Retinal pigment epithelial cell (primary cell): ENCODE results near the gene TAS2R40.

ENCODE experiments used
- DNase-seq: peaks from one replicate; pipeline ENCODE4 v3.0.0-alpha.2; 2010; ENCODE audit warnings: low read depth
- H3K4me3 ChIP-seq: 2 replicates; pipeline ENCODE4 v1.5.1; 2011; ENCODE audit warnings: mild to moderate bottlenecking, low read length, control low read depth, moderate library complexity
- TF ChIP-seq, protein P1 (sequence below): conservative IDR thresholded peaks from 2 replicates; pipeline ENCODE4 v1.5.1; 2011; ENCODE audit warnings: low read depth, low read length, control low read depth, inconsistent platforms

TAS2R40 gene

DNA sequence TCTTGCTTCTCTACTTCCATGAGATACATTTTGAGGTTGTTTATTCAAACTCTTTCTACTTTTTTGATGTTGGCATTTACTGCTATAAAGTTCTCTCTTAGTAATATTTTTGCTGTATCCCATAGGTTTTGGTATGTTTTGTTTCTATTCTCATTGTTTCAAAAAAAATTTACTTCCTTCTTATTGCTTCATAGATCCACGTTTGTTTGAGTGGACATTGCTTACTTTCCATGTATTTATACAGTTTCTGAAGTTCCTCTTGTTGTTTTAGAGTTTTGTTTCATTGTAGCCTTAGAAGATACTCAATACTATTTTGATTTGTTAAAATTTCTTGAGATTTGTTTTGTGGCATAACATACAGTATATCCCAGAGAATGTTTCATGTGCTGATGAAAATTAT lies 13.7 kb downstream of the TAS2R40 start:
- TF ChIP-seq, protein P1, sequence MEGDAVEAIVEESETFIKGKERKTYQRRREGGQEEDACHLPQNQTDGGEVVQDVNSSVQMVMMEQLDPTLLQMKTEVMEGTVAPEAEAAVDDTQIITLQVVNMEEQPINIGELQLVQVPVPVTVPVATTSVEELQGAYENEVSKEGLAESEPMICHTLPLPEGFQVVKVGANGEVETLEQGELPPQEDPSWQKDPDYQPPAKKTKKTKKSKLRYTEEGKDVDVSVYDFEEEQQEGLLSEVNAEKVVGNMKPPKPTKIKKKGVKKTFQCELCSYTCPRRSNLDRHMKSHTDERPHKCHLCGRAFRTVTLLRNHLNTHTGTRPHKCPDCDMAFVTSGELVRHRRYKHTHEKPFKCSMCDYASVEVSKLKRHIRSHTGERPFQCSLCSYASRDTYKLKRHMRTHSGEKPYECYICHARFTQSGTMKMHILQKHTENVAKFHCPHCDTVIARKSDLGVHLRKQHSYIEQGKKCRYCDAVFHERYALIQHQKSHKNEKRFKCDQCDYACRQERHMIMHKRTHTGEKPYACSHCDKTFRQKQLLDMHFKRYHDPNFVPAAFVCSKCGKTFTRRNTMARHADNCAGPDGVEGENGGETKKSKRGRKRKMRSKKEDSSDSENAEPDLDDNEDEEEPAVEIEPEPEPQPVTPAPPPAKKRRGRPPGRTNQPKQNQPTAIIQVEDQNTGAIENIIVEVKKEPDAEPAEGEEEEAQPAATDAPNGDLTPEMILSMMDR, result no peak
- DNase-seq, result no peak
- H3K4me3 ChIP-seq, result no peak overlapping the region

DNA sequence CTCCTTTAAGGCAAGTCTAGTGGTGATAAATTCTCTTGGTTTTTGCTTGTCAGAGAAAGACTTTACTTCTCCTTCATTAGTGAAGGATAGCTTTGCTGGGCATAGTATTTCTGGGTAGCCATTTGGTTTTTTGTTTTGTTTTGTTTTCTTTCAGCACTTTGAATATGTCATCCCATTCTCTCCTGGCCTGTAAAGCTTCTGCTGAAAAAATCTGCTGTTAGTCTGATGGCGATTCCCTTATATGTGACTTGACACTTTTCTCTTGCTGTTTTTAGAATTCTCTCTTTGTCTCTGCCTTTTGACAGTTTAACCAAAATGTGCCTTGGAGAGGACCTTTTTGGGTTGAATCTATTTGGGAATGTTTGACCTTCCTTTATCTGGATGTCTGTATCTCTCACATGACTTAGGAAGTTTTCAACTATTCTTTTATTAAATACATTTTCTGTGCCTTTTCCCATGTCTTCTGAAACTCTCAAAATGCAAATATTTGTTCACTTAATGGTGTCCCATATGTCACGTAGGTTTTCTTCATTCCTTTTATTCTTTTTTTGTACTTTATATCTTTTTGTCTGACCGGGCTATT lies 14.7 kb downstream of the TAS2R40 start:
- DNase-seq, result no peak
- TF ChIP-seq, protein P1, result no peak
- no peak overlapping the region for H3K4me3 ChIP-seq

DNA sequence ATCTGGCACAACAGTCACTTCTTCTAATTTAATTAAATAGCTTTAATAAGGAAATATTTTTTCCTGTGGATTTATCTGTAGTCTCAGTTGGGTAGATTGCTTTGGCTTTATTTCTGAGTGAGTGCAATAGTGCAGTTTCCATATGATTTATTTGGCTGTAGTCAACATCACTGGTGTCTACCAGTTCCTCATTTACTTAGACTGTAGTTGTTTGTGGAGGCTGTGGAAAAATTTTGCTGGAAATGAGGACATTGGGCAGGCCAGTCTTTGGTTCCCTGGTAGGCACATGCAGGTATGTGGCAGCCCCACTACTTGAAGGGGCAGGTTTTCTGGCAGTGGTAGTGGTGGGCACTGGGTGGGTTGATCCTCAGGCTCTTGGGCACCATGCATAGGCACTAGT lies 15.5 kb downstream of the TAS2R40 start:
- DNase-seq, result no peak
- no peak overlapping the region for H3K4me3 ChIP-seq
- TF ChIP-seq, protein P1, result no peak

- TF ChIP-seq, protein P1, result no peak
- no peak for DNase-seq
- no peak overlapping the region for H3K4me3 ChIP-seq
Measured at GRCh38 chr7:143238289-143238980, 16.6 kb downstream of the TAS2R40 start.

GRCh38 chr7:143239813-143240212 lies 18.0 kb downstream of the TAS2R40 start:
- H3K4me3 ChIP-seq, result no peak overlapping the region
- no peak for DNase-seq
- TF ChIP-seq, protein P1, result no peak

DNA sequence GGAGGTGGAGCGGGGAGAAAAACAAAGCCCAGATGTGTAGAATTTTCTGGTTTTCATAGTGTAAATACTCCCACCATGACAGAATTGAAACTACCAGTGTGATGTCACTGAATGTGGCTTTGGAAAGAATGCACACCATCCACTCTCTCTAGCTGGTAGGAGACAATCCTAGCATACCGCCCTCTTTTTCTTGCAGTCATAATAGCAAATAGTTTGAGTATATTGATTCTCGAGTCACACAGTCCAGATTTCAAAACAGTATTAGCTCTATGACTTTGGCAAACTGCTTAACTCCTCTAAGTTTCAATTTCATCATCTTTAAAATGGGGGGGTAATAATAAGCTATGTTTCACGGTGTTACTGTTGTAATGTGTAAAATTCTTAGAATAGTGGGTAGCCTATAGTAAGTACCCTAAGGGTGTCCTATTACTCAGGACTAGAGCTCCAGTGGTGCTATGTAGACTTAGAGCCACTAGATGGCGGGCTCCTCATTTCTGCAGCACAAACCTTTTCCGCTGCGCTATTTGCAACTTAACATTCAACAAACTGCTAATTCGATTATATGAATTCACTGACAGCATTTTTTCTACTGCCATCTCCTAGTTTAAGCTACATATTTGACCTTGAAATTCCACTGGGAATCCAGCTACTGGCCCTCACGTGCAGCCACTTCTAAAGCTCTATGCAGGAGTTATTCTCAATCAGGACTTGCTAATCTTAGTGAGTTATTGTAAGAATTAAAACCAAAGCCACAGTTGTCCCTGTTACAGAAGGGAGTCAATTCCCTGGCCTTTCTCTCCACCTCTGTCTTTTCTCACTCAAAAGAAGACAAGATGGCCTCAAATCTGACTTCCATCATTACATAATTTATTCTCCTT lies 18.7 kb downstream of the TAS2R40 start:
- no peak overlapping the region for H3K4me3 ChIP-seq
- TF ChIP-seq, protein P1, result peak; percentile 93
- DNase-seq, result peak; percentile 56

GRCh38 chr7:143242306-143242705 lies 20.5 kb downstream of the TAS2R40 start:
- no peak for DNase-seq
- TF ChIP-seq, protein P1, result no peak
- H3K4me3 ChIP-seq, result no peak overlapping the region
